ENCODE results near the gene WDR35.

GRCh38 chr2:19929226-19929625 is 60.7 kb downstream of the WDR35 start:
- TF ChIP-seq POLR2A (IDR thresholded peaks at IDR 0.05; ENCODE audit: low read depth, low read length) = no peak
- TF ChIP-seq, protein P1, sequence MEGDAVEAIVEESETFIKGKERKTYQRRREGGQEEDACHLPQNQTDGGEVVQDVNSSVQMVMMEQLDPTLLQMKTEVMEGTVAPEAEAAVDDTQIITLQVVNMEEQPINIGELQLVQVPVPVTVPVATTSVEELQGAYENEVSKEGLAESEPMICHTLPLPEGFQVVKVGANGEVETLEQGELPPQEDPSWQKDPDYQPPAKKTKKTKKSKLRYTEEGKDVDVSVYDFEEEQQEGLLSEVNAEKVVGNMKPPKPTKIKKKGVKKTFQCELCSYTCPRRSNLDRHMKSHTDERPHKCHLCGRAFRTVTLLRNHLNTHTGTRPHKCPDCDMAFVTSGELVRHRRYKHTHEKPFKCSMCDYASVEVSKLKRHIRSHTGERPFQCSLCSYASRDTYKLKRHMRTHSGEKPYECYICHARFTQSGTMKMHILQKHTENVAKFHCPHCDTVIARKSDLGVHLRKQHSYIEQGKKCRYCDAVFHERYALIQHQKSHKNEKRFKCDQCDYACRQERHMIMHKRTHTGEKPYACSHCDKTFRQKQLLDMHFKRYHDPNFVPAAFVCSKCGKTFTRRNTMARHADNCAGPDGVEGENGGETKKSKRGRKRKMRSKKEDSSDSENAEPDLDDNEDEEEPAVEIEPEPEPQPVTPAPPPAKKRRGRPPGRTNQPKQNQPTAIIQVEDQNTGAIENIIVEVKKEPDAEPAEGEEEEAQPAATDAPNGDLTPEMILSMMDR (conservative IDR thresholded peaks at IDR 0.05; ENCODE audit: low read depth, low read length) = no peak
- no peak for TF ChIP-seq RCOR1 (IDR thresholded peaks at IDR 0.05; ENCODE audit: insufficient replicate concordance, low read length)
